CD4-positive, alpha-beta T cell treated with Interleukin-2 at 100 ng/mL for 4 hours (primary cell): ENCODE results near the gene KCTD14.
"Not testable (repeated sequence)": the region's sequence is repeated elsewhere in the genome, so short reads cannot be mapped to it uniquely, and the experiment has no call there.

ENCODE experiments used
- DNase-seq: peaks from one replicate; pipeline ENCODE4 v3.0.0-alpha.2; 2020; ENCODE audit warnings: low spot score

Gene KCTD14

GRCh38 chr11:78046486-78046854, 23.4 kb upstream of the KCTD14 start:
- DNase-seq = no peak

GRCh38 chr11:78045851-78046485, 22.9 kb upstream of the KCTD14 start:
- peak; percentile 67 for DNase-seq

- DNase-seq = no peak
Measured at GRCh38 chr11:78044706-78045105, 21.6 kb upstream of the KCTD14 start.

- DNase-seq = no peak
Measured at GRCh38 chr11:78041843-78042440, 18.9 kb upstream of the KCTD14 start.

- not testable (repeated sequence) for DNase-seq
Measured at GRCh38 chr11:78041380-78041719, 18.3 kb upstream of the KCTD14 start.

GRCh38 chr11:78040691-78041379, 17.8 kb upstream of the KCTD14 start:
- no peak for DNase-seq

GRCh38 chr11:78039919-78040671, 17.0 kb upstream of the KCTD14 start:
- DNase-seq = peak; percentile 4

GRCh38 chr11:78039391-78039918, 16.4 kb upstream of the KCTD14 start:
- no peak for DNase-seq

GRCh38 chr11:78038697-78039313, 15.7 kb upstream of the KCTD14 start:
- DNase-seq = no peak

- no peak for DNase-seq
Measured at GRCh38 chr11:78037825-78038620, 14.9 kb upstream of the KCTD14 start.

- DNase-seq = no peak
Measured at GRCh38 chr11:78037056-78037455, 14.0 kb upstream of the KCTD14 start.

GRCh38 chr11:78036313-78036712, 13.2 kb upstream of the KCTD14 start:
- DNase-seq = no peak

- no peak for DNase-seq
Measured at GRCh38 chr11:78034623-78035022, 11.5 kb upstream of the KCTD14 start.

- DNase-seq = no peak
Measured at GRCh38 chr11:78033040-78033439, 10.0 kb upstream of the KCTD14 start.

- DNase-seq = no peak
Measured at GRCh38 chr11:78032090-78032489, 9.0 kb upstream of the KCTD14 start.

- DNase-seq = no peak
Measured at GRCh38 chr11:78031629-78032028, 8.6 kb upstream of the KCTD14 start.

GRCh38 chr11:78030429-78031325, 7.6 kb upstream of the KCTD14 start:
- no peak for DNase-seq

- not testable (repeated sequence) for DNase-seq
Measured at GRCh38 chr11:78028423-78028822, 5.3 kb upstream of the KCTD14 start.

- no peak for DNase-seq
Measured at GRCh38 chr11:78027759-78028158, 4.7 kb upstream of the KCTD14 start.

GRCh38 chr11:78025378-78025777, 2.3 kb upstream of the KCTD14 start:
- no peak for DNase-seq
